DMS153 treated with DMSO at 0.1 percent for 48 hours (cell line): ENCODE data around the gene AQP6.

ENCODE experiments used
- DNase-seq: peaks from one replicate; lab custom pipeline; 2025; ENCODE audit not compliant: unreplicated experiment; lab: John Stamatoyannopoulos, UW

The AQP6 gene

DNA sequence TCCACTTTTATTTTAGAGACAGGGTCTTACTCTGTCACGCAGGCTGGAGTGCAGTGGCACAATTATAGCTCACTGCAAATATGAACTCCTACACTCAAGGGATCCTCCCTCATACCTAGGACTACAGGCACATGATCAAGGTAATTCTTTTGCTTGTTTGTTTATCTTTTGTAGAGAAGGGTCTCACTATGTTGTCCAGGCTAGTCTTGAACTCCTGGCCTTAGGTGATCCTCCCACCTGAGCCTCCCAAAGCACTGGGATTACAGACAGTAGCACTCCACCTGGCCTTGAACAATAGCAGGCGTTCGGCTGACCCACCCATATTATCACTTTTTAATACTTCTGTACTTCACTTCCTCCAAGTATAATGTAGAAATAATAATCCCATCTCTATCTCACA is 53.9 kb downstream of the AQP6 start:
- DNase-seq, result no peak
